Measurements from ENCODE around the gene CASZ1. TPM values are rescaled to one million over a fixed set of nuclear protein-coding genes. Genes with fewer than 3 reads are reported as not detected.

Gene CASZ1
- total RNA-seq, 1 donor from 2014 or later: 6.9 TPM

GRCh38 chr1:10601342-10602070, 194.9 kb downstream of the CASZ1 start:
- peaks cover 3% of the 10 kb centered on the region for H3K36me3 Mint-ChIP-seq (ENCODE audit: low read depth)
- no peak overlapping the region for H3K4me3 Mint-ChIP-seq
- no peaks in the 10 kb centered on the region for H3K4me1 Mint-ChIP-seq
- intact Hi-C loops (cut with micrococcal nuclease): no loop called here
- no peak for DNase-seq
- no peaks in the 10 kb centered on the region for H3K9me3 Mint-ChIP-seq
- no peaks in the 10 kb centered on the region for H3K27me3 Mint-ChIP-seq
- H3K27ac Mint-ChIP-seq: no peak overlapping the region

- no peaks in the 10 kb centered on the region for H3K9me3 Mint-ChIP-seq
- H3K4me1 Mint-ChIP-seq: no peaks in the 10 kb centered on the region
- intact Hi-C loops (cut with micrococcal nuclease): no loop called here
- H3K27ac Mint-ChIP-seq: no peak overlapping the region
- DNase-seq: no peak
- H3K4me3 Mint-ChIP-seq: no peak overlapping the region
- peaks cover 3% of the 10 kb centered on the region for H3K36me3 Mint-ChIP-seq (ENCODE audit: low read depth)
- H3K27me3 Mint-ChIP-seq: no peaks in the 10 kb centered on the region
These were observed 197.1 kb downstream of the CASZ1 start for GRCh38 chr1:10599194-10599861.

- Mint-ChIP-seq H3K4me3 (no peak overlapping the region), H3K4me1 (no peaks in the 10 kb centered on the region), H3K27ac (no peak overlapping the region), H3K9me3 (no peaks in the 10 kb centered on the region), H3K27me3 (no peaks in the 10 kb centered on the region), H3K36me3 (ENCODE audit: low read depth) (peaks cover 3% of the 10 kb centered on the region)
- intact Hi-C loops (cut with micrococcal nuclease): no loop called here
- DNase-seq: no peak
These were observed 198.1 kb downstream of the CASZ1 start for GRCh38 chr1:10598389-10598702.

- DNase-seq: no peak
- intact Hi-C loops (cut with micrococcal nuclease): no loop called here
- no peaks in the 10 kb centered on the region for H3K4me1 Mint-ChIP-seq
- no peaks in the 10 kb centered on the region for H3K27me3 Mint-ChIP-seq
- H3K27ac Mint-ChIP-seq: no peak overlapping the region
- H3K4me3 Mint-ChIP-seq: no peak overlapping the region
- H3K9me3 Mint-ChIP-seq: no peaks in the 10 kb centered on the region
- H3K36me3 Mint-ChIP-seq (ENCODE audit: low read depth): peaks cover 3% of the 10 kb centered on the region
These were observed 198.7 kb downstream of the CASZ1 start for GRCh38 chr1:10597492-10598388.

GRCh38 chr1:10596780-10597179, 199.7 kb downstream of the CASZ1 start:
- intact Hi-C loops (cut with micrococcal nuclease): no loop called here
- Mint-ChIP-seq H3K36me3 (ENCODE audit: low read depth) (peaks cover 3% of the 10 kb centered on the region), H3K27ac (no peak overlapping the region), H3K4me1 (no peaks in the 10 kb centered on the region), H3K4me3 (no peak overlapping the region), H3K9me3 (no peaks in the 10 kb centered on the region), H3K27me3 (no peaks in the 10 kb centered on the region)
- no peak for DNase-seq

GRCh38 chr1:10594595-10595223, 201.7 kb downstream of the CASZ1 start:
- H3K4me3 Mint-ChIP-seq: no peak overlapping the region
- H3K9me3 Mint-ChIP-seq: no peaks in the 10 kb centered on the region
- DNase-seq: no peak
- no peaks in the 10 kb centered on the region for H3K4me1 Mint-ChIP-seq
- H3K27me3 Mint-ChIP-seq: no peaks in the 10 kb centered on the region
- intact Hi-C loops (cut with micrococcal nuclease): no loop called here
- peaks cover 3% of the 10 kb centered on the region for H3K36me3 Mint-ChIP-seq (ENCODE audit: low read depth)
- H3K27ac Mint-ChIP-seq: no peak overlapping the region

- intact Hi-C loops (cut with micrococcal nuclease): no loop called here
- no peak for DNase-seq
- no peaks in the 10 kb centered on the region for H3K36me3 Mint-ChIP-seq (ENCODE audit: low read depth)
- H3K27me3 Mint-ChIP-seq: no peaks in the 10 kb centered on the region
- no peaks in the 10 kb centered on the region for H3K4me1 Mint-ChIP-seq
- H3K9me3 Mint-ChIP-seq: no peaks in the 10 kb centered on the region
- H3K4me3 Mint-ChIP-seq: no peak overlapping the region
- no peak overlapping the region for H3K27ac Mint-ChIP-seq
These were observed 202.7 kb downstream of the CASZ1 start for GRCh38 chr1:10593750-10594149.

GRCh38 chr1:10592373-10592772, 204.1 kb downstream of the CASZ1 start:
- H3K36me3 Mint-ChIP-seq (ENCODE audit: low read depth): no peaks in the 10 kb centered on the region
- H3K4me1 Mint-ChIP-seq: no peaks in the 10 kb centered on the region
- H3K4me3 Mint-ChIP-seq: no peak overlapping the region
- intact Hi-C loops (cut with micrococcal nuclease): no loop called here
- H3K27ac Mint-ChIP-seq: no peak overlapping the region
- no peaks in the 10 kb centered on the region for H3K27me3 Mint-ChIP-seq
- H3K9me3 Mint-ChIP-seq: no peaks in the 10 kb centered on the region
- DNase-seq: no peak

GRCh38 chr1:10591010-10591409, 205.4 kb downstream of the CASZ1 start:
- Mint-ChIP-seq H3K27ac (no peak overlapping the region), H3K4me3 (no peak overlapping the region), H3K4me1 (no peaks in the 10 kb centered on the region), H3K9me3 (no peaks in the 10 kb centered on the region), H3K27me3 (no peaks in the 10 kb centered on the region), H3K36me3 (ENCODE audit: low read depth) (no peaks in the 10 kb centered on the region)
- no peak for DNase-seq
- intact Hi-C loops (cut with micrococcal nuclease): no loop called here

GRCh38 chr1:10589074-10589473, 207.4 kb downstream of the CASZ1 start:
- no peaks in the 10 kb centered on the region for H3K9me3 Mint-ChIP-seq
- H3K36me3 Mint-ChIP-seq (ENCODE audit: low read depth): peaks cover under 1% of the 10 kb centered on the region
- H3K27ac Mint-ChIP-seq: no peak overlapping the region
- H3K4me1 Mint-ChIP-seq: no peaks in the 10 kb centered on the region
- no peak for DNase-seq
- H3K4me3 Mint-ChIP-seq: no peak overlapping the region
- intact Hi-C loops (cut with micrococcal nuclease): no loop called here
- H3K27me3 Mint-ChIP-seq: no peaks in the 10 kb centered on the region

GRCh38 chr1:10588640-10589039, 207.8 kb downstream of the CASZ1 start:
- Mint-ChIP-seq H3K4me3 (no peak overlapping the region), H3K27ac (no peak overlapping the region), H3K36me3 (ENCODE audit: low read depth) (peaks cover 2% of the 10 kb centered on the region), H3K4me1 (peaks cover 4% of the 10 kb centered on the region), H3K9me3 (no peaks in the 10 kb centered on the region), H3K27me3 (no peaks in the 10 kb centered on the region)
- intact Hi-C loops (cut with micrococcal nuclease): no loop called here
- no peak for DNase-seq

All from activated CD4-positive, alpha-beta T cell treated with anti-CD3 and anti-CD28 coated beads, Interleukin-2, amount 10 ng/mL, durations not matched to agents 24 days and 14 days (primary cell).